H9 (cell line): ENCODE measurements around the gene CARHSP1. TPM values are rescaled to one million over a fixed set of nuclear protein-coding genes. Genes with fewer than 3 reads are reported as not detected.

Experiments
- DNase-seq: peaks from one replicate; pipeline ENCODE4 v3.0.0-alpha.2; 2017
- H2AFZ ChIP-seq: one replicate; pipeline ENCODE4 v1.6.1; 2013; ENCODE audit warnings: mild to moderate bottlenecking, low read length, control low read depth, moderate library complexity
- H2AK5ac ChIP-seq: 2 replicates; pipeline ENCODE4 v1.6.1; 2013; ENCODE audit warnings: low read length, control low read depth, mixed read lengths; ENCODE audit not compliant: insufficient read length
- H2BK120ac ChIP-seq: one replicate; pipeline ENCODE4 v1.6.1; 2013; ENCODE audit warnings: low read depth, mild to moderate bottlenecking, low read length, control low read depth, inconsistent platforms; ENCODE audit not compliant: poor library complexity, severe bottlenecking
- H2BK12ac ChIP-seq: 2 replicates; pipeline ENCODE4 v1.6.1; 2013; ENCODE audit warnings: low read length, control low read depth, mixed read lengths, low read depth; ENCODE audit not compliant: insufficient read length
- H2BK15ac ChIP-seq: 2 replicates; pipeline ENCODE4 v1.6.1; 2013; ENCODE audit warnings: low read depth, low read length, control low read depth
- H2BK20ac ChIP-seq: one replicate; pipeline ENCODE4 v1.6.1; 2013; ENCODE audit warnings: low read depth, mild to moderate bottlenecking, low read length, control low read depth, inconsistent platforms; ENCODE audit not compliant: poor library complexity, severe bottlenecking
- H2BK5ac ChIP-seq: 2 replicates; pipeline ENCODE4 v1.6.1; 2013; ENCODE audit warnings: low read length, control low read depth, mixed read lengths; ENCODE audit not compliant: insufficient read length
- H3K14ac ChIP-seq: 2 replicates; pipeline ENCODE4 v1.6.1; 2013; ENCODE audit warnings: low read length, control low read depth; ENCODE audit not compliant: insufficient read depth
- H3K18ac ChIP-seq: 2 replicates; pipeline ENCODE4 v1.6.1; 2013; ENCODE audit warnings: low read depth, mild to moderate bottlenecking, mixed read lengths, low read length, control low read depth; ENCODE audit not compliant: insufficient read length
- H3K23ac ChIP-seq: 2 replicates; pipeline ENCODE4 v1.6.1; 2013; ENCODE audit warnings: low read length, control low read depth, mixed read lengths, low read depth; ENCODE audit not compliant: insufficient read length
- H3K23me2 ChIP-seq: 2 replicates; pipeline ENCODE4 v1.6.1; 2013; ENCODE audit warnings: low read depth, mild to moderate bottlenecking, mixed read lengths, low read length, control low read depth; ENCODE audit not compliant: insufficient read length, poor library complexity, severe bottlenecking
- H3K27ac ChIP-seq: 2 replicates; pipeline ENCODE4 v1.5.1; 2013; ENCODE audit warnings: low read length, control low read depth, mixed read lengths, low read depth; ENCODE audit not compliant: insufficient read length
- H3K27me3 ChIP-seq: 2 replicates; pipeline ENCODE4 v1.6.1; 2013; ENCODE audit warnings: low read length, control low read depth, inconsistent platforms; ENCODE audit not compliant: insufficient read depth
- H3K4ac ChIP-seq: 2 replicates; pipeline ENCODE4 v1.6.1; 2013; ENCODE audit warnings: low read depth, mild to moderate bottlenecking, control low read depth, inconsistent platforms, low read length, moderate library complexity
- H3K4me1 ChIP-seq: 2 replicates; pipeline ENCODE4 v1.6.1; 2013; ENCODE audit warnings: low read length, control low read depth, inconsistent platforms; ENCODE audit not compliant: insufficient read depth
- H3K4me2 ChIP-seq: 2 replicates; pipeline ENCODE4 v1.6.1; 2013; ENCODE audit warnings: low read length, control low read depth, mixed read lengths; ENCODE audit not compliant: insufficient read length, insufficient read depth
- H3K56ac ChIP-seq: 2 replicates; pipeline ENCODE4 v1.6.1; 2013; ENCODE audit warnings: low read depth, mild to moderate bottlenecking, mixed read lengths, low read length, control low read depth; ENCODE audit not compliant: insufficient read length
- H3K79me1 ChIP-seq: 2 replicates; pipeline ENCODE4 v1.6.1; 2013; ENCODE audit warnings: low read depth, mild to moderate bottlenecking, moderate library complexity, low read length, control low read depth, inconsistent platforms; ENCODE audit not compliant: insufficient read depth, poor library complexity, severe bottlenecking
- H3K79me2 ChIP-seq: 2 replicates; pipeline ENCODE4 v1.6.1; 2013; ENCODE audit warnings: low read length, control low read depth, inconsistent platforms; ENCODE audit not compliant: insufficient read depth
- H3K9ac ChIP-seq: 2 replicates; pipeline ENCODE4 v1.6.1; 2013; ENCODE audit warnings: low read length, control low read depth, mixed read lengths; ENCODE audit not compliant: insufficient read length; ENCODE audit errors: extremely low read depth
- H3K9me3 ChIP-seq: one replicate; pipeline ENCODE4 v1.6.1; 2013; ENCODE audit warnings: low read depth, low read length, inconsistent platforms; ENCODE audit not compliant: control insufficient read depth
- H3T11ph ChIP-seq: one replicate; pipeline ENCODE4 v1.6.1; 2013; ENCODE audit warnings: mild to moderate bottlenecking, low read length, control low read depth, inconsistent platforms
- H4K20me1 ChIP-seq: one replicate; pipeline ENCODE4 v1.6.1; 2013; ENCODE audit not compliant: control insufficient read depth, insufficient read length, insufficient read depth
- H4K5ac ChIP-seq: 2 replicates; pipeline ENCODE4 v1.6.1; 2013; ENCODE audit warnings: low read depth, mild to moderate bottlenecking, mixed read lengths, low read length, control low read depth; ENCODE audit not compliant: insufficient read length
- H4K8ac ChIP-seq: replicated peaks from 2 replicates; pipeline ENCODE4 v1.6.1; 2013; ENCODE audit warnings: low read length, control low read depth, mixed read lengths, low read depth; ENCODE audit not compliant: insufficient read length
- H4K91ac ChIP-seq: 2 replicates; pipeline ENCODE4 v1.6.1; 2013; ENCODE audit warnings: low read depth, mild to moderate bottlenecking, moderate library complexity, mixed read lengths, low read length, control low read depth; ENCODE audit not compliant: insufficient read length
- H3K27ac Mint-ChIP-seq, 3 experiments: 2 replicates in 2 of 3; 3 replicates in 1 of 3; pipeline ENCODE4 v1.8.0; 2020 to 2021; ENCODE audit warnings: mixed read lengths in 3 of 3, mild to moderate bottlenecking in 1 of 3, moderate library complexity in 1 of 3
- H3K27me3 Mint-ChIP-seq: 2 replicates; pipeline ENCODE4 v1.8.0; 2021; ENCODE audit warnings: low read depth, mild to moderate bottlenecking, moderate library complexity, mixed read lengths
- H3K36me3 Mint-ChIP-seq, 3 experiments: 2 replicates in 2 of 3; 3 replicates in 1 of 3; pipeline ENCODE4 v1.8.0; 2020 to 2021; ENCODE audit warnings: low read depth in 3 of 3, mixed read lengths in 3 of 3; ENCODE audit not compliant: insufficient read depth in 1 of 3
- H3K4me1 Mint-ChIP-seq, 2 experiments: 2 replicates each; pipeline ENCODE4 v1.8.0; 2020; ENCODE audit warnings: mixed read lengths in 2 of 2
- H3K4me3 Mint-ChIP-seq, 2 experiments: 2 replicates in 1 of 2; 3 replicates in 1 of 2; pipeline ENCODE4 v1.8.0; 2020 to 2021; ENCODE audit warnings: mild to moderate bottlenecking in 2 of 2, mixed read lengths in 2 of 2, moderate library complexity in 1 of 2
- H3K9me3 Mint-ChIP-seq, 2 experiments: 2 replicates in 1 of 2; 3 replicates in 1 of 2; pipeline ENCODE4 v1.8.0; 2020; ENCODE audit warnings: mild to moderate bottlenecking in 2 of 2, mixed read lengths in 2 of 2, moderate library complexity in 1 of 2
- WGBS: extraction: QIAGEN DNeasy Blood & Tissue Kit; methylation state at CpG from one replicate; pipeline ENCODE4 v1.1.7; 2013; ENCODE audit warnings: missing lambda C conversion rate, low lambda C conversion rate, mixed read lengths; ENCODE audit not compliant: insufficient read length; ENCODE audit errors: extremely low coverage; 5-methylcytosine and 5-hydroxymethylcytosine counted together
- total RNA-seq: library from RNA; stranded (reverse); gene quantifications from 2 replicates; pipeline ENCODE4 v1.2.1, GENCODE V29; 2021
- TF ChIP-seq, protein P1 (sequence below): fragments of 200-600 bp; sonication (generic); conservative IDR thresholded peaks from 3 replicates; pipeline ENCODE4 v1.8.0; 2021; ENCODE audit warnings: antibody characterized with exemption, mild to moderate bottlenecking

The CARHSP1 gene
- total RNA-seq, 1 experiment from 2014 or later = 194 TPM

DNA sequence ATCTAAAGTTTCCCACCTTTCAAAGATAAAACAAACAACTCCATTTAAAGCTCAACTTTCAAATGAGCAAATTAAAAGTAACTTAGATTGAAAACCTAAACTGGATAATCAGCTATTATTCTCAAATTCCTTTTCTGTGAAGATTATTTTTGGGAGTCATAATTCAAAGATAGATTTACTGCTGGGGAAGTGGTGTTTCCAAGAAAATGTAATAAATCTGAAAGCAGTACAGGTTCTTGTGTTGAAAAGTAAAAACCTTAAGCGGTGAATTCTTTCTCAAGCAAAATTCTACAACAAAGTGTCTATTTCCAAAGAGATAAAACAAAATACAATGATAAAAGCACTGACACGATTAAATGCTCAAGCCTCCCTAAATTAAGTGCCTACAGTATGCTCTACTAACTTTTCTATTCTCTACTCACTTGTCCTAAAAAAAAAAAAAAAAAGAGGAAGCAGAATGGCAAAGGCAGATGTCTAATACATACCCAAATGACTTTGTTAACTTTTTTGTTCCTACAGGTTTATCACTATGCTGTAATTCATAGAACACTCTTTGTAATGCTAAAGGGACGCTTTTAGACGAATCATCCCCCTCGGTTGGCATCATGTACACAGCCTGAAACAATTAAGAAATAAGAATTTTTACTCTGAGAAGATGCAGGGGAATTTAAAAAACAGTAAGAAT is 47.9 kb upstream of the CARHSP1 start:
- no peak overlapping the region for H3K14ac ChIP-seq
- no peak overlapping the region for H2BK5ac ChIP-seq
- DNase-seq = no peak
- no peak overlapping the region for H3K56ac ChIP-seq
- H4K20me1 ChIP-seq = no peaks in the 10 kb centered on the region
- no peak overlapping the region for H2BK15ac ChIP-seq
- no peaks in the 10 kb centered on the region for H3K27me3 ChIP-seq
- Mint-ChIP-seq H3K27me3 (no peaks in the 10 kb centered on the region), H3K4me1 (peaks cover 1 to 6% of the 10 kb centered on the region in 2 experiments; a peak in 3 of 4 replicates), H3K27ac (no peak overlapping the region), H3K9me3 (no peaks in the 10 kb centered on the region), H3K36me3 (peaks cover 68 to 95% (median 93%) of the 10 kb centered on the region in 3 experiments), H3K4me3 (no peak overlapping the region)
- no peaks in the 10 kb centered on the region for H3K4me1 ChIP-seq
- no peaks in the 10 kb centered on the region for H3K9me3 ChIP-seq
- H3K9ac ChIP-seq = no peak overlapping the region
- H2BK12ac ChIP-seq = no peak overlapping the region
- no peak overlapping the region for H3K18ac ChIP-seq
- no peak overlapping the region for H4K5ac ChIP-seq
- no peak overlapping the region for H3K4ac ChIP-seq
- H3K79me1 ChIP-seq = peaks cover under 1% of the 10 kb centered on the region
- no peak overlapping the region for H3K23ac ChIP-seq
- no peak overlapping the region for H3K27ac ChIP-seq
- no peak overlapping the region for H2AK5ac ChIP-seq
- 0 out of 2 replicates have a peak, but pooled peaks cover 3% of the 10 kb centered on the region for H3K79me2 ChIP-seq
- H4K91ac ChIP-seq = no peak overlapping the region
- H4K8ac ChIP-seq = no peak overlapping the region
- TF ChIP-seq, protein P1, sequence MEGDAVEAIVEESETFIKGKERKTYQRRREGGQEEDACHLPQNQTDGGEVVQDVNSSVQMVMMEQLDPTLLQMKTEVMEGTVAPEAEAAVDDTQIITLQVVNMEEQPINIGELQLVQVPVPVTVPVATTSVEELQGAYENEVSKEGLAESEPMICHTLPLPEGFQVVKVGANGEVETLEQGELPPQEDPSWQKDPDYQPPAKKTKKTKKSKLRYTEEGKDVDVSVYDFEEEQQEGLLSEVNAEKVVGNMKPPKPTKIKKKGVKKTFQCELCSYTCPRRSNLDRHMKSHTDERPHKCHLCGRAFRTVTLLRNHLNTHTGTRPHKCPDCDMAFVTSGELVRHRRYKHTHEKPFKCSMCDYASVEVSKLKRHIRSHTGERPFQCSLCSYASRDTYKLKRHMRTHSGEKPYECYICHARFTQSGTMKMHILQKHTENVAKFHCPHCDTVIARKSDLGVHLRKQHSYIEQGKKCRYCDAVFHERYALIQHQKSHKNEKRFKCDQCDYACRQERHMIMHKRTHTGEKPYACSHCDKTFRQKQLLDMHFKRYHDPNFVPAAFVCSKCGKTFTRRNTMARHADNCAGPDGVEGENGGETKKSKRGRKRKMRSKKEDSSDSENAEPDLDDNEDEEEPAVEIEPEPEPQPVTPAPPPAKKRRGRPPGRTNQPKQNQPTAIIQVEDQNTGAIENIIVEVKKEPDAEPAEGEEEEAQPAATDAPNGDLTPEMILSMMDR = no peak
- H2AFZ ChIP-seq = no peak overlapping the region
- no peaks in the 10 kb centered on the region for H3K23me2 ChIP-seq
- H2BK20ac ChIP-seq = no peak overlapping the region
- no CpG with 5 or more reads among the region's 5 CpGs for whole genome bisulfite sequencing
- no peak overlapping the region for H3T11ph ChIP-seq
- H3K4me2 ChIP-seq = no peak overlapping the region
- no peak overlapping the region for H2BK120ac ChIP-seq
